HG03064 (cell line): ENCODE measurements around the gene NKIRAS1.
"Not testable (repeated sequence)": the region's sequence is repeated elsewhere in the genome, so short reads cannot be mapped to it uniquely, and the experiment has no call there.

Source experiments
- ATAC-seq: cut with Tn5 transposase; IDR thresholded peaks from one replicate; pipeline ENCODE4 v1.9.1; 2021; ENCODE audit warnings: low read depth; ENCODE audit not compliant: unreplicated experiment

Gene NKIRAS1

DNA sequence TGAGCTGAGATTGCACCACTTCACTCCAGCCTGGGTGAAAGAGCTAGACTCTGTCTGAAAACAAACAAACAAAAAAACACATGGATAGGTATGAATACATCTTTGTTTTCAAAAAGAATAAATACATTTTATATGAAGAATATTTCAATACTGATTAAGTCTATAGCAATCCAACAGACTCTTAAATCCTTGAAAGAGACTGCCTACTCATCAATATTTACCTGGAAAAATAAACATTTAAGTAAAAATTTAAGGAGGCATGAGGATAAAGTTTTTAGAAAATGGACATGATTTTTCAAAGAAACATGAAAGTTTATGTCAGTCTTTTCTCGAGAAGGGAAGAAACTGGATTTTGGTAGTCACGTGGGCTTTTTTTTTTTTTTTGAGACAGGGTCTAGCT, 5.4 kb downstream of the NKIRAS1 start:
- ATAC-seq = no peak

DNA sequence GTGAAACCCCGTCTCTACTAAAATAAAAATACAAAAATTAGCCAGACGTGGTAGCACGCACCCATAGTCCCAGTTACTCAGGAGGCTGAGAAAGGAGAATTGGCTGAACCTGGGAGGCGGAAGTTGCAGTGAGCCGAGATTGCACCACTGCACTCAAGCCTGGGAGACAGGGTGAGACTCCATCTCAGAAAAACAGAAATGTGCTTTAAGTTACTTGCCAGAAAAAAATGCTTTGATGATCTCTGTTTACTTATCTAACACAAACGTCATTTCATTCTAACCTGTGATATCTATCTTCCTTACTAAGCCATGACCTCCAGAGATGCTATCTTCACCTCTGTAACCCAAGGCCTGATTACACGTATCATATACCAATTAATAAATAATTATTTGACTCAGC, 7.4 kb downstream of the NKIRAS1 start:
- no peak for ATAC-seq

DNA sequence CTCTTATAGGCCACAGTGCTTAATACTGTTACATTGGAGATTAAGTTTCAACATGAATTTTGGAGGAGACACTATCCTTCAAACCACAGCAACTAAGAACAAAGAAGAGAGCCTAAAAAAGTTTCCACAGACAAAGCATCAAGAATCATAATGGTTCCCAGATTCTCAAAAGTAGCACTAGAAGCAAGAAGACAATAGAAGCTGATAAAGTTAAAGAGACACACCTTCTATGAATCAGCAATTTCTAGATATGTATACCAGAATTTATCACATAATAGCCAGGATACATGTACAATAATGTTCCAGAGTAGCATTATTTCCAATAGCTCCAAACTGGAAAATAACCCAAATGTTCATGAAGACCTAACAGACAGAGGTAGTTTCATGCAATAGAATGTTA, 12.2 kb downstream of the NKIRAS1 start:
- ATAC-seq = no peak

DNA sequence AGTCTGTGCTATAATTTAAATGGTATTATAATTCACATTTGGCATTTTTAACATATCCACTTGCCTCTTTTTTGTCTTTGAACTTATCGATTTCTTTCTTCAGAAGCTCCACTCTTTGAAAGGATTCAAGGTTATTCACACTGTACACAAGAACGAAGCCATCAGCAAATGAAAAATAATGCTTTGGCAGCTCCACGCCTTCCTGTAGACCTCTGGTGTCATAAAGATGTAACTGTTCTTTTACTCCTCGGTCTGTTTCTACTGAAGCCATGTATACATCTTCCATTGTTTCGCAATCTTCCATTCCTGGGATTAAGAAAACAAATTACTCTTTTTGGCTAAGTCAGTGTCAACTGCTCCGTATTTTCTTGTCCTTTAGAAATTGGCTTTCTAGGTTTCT, 16.0 kb downstream of the NKIRAS1 start:
- no peak for ATAC-seq

DNA sequence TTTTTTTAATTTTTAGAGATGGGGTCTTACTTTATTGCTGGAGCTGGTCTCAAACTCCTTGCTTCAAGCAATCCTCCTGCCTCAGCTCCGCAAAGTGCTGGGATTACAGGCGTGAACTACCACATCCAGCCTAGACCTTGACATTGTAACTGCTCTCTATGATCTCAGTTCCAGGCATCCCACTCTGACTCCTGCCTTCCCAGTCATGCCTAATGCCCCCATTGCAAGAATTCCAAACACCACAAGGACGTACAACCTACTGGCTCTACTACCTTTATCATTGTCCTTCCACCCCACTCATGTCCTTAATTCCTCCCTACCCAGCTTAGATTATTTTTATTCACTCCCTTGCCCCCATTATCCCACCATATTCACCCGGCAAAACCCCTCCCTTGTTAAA, 21.6 kb downstream of the NKIRAS1 start:
- no peak for ATAC-seq

DNA sequence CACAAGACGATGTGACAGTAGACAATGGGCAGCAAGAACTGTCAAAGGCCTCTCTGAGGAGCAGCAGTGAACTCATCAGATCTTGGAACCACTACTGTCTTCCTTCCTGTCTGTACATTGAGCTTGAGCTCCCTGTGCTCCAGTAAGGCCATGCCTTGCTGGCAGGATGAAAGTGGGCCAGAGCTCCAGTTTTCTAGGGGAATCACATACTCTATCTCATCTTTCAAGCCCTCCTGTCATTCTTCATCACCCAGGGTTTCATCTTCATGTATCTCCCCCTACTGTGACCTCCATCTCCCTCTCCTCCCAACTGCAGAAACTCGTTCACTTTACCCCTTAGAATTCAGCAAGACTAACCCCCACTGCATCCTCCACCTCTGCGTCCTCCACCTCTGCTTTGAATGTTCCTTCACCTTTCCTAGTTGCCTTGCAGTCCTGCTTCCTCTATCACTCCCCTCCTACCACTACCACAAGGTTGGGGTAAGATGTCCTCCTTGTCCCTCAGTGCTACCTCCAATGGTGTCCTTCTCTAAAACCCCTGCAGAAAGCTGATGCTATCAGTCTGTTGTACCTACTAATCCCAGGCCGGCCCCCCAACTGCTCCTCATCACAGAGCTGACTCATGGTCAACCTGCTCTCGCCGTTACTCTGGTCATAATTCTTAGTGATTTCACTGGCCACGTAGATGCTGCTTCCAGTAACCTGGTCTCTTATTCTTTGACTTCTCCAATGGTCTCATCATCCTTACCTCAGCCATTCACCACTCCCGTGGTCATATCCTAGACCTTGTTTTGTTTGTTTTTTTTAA, 22.3 kb downstream of the NKIRAS1 start:
- ATAC-seq = no peak

DNA sequence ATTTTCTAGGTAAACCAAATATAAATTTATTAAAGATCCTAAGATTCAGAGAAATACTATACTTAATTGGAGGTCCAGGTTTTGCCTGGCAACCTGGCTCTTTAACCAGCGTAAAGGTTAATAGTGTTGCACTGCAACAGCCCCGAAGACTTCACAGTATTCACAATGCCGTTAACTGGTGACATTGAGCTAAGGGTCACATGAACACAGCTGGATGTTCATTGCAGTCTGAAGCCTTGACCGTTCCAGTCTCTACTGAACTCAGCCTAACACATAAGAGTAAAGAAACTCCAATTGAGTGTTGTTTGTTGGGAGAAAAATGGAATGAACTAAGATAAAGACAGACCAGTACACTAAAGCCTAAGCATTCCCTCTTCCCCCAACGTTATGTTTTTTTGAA, 26.8 kb downstream of the NKIRAS1 start:
- ATAC-seq = no peak

DNA sequence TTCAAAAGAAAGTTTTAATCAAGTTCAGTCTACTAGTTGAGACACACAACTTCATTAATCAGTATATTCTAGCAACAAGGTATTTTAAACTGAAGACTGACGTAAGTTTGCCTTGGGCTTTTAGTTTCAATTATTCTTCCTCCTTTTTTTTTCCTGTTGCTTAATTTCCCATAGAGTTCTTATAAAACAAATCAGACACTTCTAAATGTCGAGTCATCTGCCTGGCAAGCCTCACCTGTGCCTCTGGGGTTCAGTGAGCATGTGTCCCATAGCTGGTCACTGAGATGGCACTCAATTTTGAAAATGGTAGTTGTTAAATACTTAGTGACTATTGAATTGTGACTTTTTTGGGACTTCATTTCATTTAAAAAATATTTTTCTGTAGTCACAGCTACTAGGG, 27.4 kb downstream of the NKIRAS1 start:
- ATAC-seq = no peak

DNA sequence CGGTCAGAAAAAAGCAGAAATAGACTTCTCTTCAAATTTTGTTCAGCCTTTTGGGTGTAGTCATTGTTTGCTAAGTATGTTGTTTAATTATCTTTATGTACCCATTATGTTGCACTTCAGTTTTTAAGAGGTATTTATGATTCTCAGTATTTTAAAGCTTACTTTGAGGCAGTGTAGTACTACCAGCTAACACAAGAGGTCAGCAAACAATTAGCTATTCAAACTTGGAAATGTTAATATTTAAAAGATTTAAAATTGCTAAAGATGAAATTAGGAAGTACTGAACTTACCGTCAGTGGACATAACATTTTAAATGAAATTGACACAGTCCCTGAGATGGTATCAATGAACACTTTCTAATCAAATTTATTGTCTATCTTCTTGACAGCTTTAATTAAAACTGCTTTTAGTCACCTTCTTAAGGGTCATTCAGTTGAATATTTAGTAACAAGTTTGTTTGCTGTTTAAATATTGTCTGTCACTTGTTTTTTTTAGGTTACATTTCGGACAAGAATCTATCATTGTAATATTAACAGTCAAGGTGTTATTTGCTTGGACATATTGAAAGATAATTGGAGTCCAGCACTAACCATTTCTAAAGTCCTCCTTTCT, 28.1 kb downstream of the NKIRAS1 start:
- ATAC-seq = no peak

DNA sequence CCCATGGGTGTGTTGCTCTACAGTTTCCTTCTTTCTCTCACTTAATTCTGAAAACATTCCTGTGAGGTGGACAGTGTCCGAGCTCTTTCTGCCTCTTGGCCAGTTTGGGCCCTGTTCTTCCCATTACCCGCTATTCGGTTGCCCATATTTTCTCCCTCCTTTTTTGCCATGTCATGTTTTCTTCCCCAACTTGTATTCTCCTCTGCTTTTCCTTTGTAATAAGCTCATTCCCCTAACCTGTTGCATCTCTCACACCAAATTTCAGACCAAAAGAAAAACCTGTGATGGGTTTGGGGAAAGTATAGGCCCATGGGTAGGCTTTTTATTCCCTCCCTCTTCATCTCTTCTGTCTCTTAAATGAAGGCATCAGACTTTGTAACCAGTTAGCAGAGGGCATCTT, 30.5 kb downstream of the NKIRAS1 start:
- no peak for ATAC-seq

DNA sequence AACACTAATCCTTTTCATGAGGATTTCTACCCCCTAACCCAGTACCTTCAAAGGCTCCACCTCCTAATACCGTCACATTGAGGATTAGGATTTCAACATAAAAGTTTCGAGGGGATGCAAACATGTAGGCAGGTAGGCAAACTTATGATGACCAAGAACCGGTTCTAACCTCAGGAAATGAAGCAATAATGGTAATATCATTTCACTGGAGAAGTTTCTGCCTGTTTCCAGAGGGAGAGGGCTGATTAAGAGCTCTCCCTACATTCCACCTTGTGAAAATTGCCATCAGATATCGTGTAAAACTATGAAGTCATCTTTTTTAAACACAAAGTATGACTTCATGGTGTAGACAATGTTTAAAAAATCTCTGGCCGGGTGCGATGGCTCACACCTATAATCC, 31.6 kb downstream of the NKIRAS1 start:
- no peak for ATAC-seq

DNA sequence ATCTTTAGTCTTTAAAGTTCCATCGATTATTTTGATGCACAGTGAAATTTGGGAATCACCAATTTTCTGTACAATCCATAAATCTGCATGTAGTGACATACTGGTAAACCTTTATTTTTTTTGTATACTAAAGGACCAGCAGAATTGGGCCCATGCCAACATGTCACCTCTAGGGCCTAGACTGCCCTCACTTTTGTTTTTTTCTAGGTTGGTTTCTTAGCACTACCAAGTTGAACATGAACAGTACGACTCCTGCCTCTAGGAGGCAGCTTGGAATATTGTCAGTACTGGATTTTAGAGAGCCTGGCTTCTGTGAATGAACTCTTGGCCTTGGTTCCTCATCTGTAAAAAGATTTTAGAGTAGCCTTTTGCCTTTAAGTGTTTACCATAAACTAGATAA, 32.3 kb downstream of the NKIRAS1 start:
- ATAC-seq = no peak

DNA sequence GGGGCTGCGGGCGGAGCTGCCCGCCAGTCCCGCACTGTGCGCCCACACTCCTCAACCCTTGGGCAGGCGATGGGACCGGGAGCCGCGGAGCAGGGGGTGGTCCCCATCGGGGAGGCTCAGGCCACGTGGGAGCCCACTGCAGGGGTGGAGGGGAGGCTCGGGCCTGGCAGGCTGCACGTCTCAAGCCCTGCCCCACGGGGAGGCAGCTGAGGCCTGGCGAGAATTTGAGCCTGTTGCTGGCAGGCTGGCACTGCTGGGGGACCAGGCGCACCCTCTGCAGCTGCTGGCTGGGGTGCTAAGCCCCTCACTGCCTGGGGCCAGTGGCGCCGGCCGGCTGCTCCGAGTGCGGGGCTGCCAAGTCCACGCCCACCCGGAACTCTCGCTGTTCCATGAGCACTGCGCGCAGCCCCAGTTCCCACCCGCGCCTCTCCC, 34.3 kb downstream of the NKIRAS1 start:
- ATAC-seq = no peak

DNA sequence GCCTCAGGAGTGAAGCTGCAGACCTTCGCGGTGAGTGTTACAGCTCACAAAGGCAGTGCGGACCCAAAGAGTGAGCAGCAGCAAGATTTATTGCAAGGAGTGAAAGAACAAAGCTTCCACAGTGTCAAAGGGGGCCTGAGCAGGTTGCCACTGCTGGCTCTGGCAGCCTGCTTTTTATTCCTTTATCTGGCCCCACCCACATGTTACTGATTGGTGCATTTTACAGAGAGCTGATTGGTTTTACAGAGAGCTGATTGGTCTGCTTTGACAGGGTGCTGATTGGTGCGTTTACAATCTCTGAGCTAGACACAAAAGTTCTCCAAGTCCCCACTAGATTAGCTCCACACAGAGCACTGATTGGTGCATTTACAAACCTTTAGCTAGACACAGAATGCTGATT, 34.8 kb downstream of the NKIRAS1 start:
- not testable (repeated sequence) for ATAC-seq

DNA sequence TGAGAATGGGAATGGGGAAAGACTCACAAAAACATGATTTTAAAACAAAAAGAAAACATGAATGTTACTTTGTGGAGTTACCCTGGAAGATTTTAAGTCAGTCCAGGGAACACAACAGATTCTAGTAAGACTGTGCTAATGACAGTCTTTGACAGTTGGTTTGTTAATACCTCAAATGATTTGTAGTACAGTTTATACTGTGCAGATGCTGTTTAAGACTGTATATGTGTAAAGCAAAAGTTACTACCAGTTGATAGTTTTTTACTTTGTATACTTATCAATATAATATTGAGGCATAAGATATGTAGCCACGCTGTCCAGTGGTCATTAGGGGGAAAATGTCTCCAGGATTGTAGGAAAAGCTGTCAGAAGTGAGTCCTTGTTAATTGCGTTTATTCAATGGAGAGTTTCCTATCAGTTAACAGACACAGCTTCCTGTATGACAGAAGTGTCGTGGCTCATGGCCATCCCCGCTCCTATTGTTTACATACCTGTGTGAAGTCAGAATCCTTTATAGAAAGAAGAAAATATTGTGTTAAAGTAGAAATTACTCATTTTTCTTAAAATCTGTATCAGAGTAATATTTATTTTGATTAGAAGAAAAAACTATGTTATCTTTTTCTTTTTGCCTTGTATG, 36.0 kb downstream of the NKIRAS1 start:
- ATAC-seq = no peak

DNA sequence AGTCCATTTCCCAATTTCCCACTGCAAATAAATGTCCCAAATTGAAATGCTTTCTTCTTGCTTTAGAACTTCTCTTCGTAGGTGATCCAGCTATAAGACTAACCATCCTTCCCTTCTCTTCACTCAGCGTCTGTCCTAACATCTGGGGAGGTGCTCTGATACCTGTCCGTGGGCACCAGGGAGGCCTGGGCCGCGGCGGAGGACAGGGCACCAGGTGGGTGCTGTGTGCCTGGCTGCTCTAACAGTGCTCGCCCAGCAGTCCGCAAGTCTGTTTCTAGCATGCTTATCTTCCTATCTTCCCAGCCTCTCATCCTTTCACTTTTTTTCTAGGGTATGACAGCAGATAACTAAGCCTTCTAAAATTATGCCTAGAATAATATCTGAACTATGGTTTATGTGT, 37.3 kb downstream of the NKIRAS1 start:
- ATAC-seq = no peak

DNA sequence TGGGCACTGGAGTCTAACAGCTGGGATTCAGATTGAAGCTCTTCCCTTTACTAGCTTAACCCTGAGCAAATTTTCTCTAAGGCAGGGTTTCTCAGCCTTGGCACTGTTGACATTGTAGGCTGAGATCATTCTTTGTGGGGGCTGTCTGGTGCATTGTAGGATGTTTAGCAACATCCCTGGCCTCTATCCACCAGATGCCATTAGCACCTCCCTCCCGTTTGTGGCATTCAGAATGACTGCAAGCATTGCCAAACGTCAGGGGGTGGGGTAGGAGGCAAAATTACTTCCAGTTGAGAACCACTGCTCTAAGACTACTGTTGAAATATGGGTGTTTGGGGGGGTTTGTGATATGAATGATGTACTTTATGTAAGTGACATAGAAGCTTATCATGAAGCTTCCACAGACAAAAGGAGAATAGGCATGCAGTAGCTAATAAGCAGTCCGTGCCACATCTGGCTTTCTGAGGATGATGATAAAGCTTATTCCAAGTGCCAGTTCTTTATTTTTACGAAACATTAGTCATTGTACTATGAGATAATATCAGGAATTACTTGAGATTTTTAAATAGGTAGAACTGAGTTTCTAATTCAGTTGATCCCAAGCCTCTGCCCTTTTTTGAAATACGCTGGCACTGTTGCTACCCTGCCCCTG, 39.3 kb downstream of the NKIRAS1 start:
- ATAC-seq = no peak

DNA sequence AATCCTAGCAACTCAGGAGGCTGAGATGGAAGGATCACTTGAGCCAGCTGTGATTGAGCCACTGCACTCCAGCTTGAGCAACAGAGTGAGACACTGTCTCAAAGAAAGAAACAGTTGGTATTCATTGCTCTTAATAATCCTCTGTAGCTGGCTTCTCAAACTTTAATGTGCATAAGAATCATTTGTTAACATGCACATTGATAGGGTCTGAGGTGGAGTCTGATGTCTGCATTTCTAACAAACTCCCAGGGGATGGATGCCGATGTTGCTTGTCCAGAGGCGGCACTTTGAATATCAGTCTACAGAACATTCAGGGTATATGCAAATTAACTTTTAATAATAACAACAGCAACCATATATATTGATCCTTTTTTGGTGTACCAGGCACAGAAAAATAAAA, 39.9 kb downstream of the NKIRAS1 start:
- ATAC-seq = no peak

DNA sequence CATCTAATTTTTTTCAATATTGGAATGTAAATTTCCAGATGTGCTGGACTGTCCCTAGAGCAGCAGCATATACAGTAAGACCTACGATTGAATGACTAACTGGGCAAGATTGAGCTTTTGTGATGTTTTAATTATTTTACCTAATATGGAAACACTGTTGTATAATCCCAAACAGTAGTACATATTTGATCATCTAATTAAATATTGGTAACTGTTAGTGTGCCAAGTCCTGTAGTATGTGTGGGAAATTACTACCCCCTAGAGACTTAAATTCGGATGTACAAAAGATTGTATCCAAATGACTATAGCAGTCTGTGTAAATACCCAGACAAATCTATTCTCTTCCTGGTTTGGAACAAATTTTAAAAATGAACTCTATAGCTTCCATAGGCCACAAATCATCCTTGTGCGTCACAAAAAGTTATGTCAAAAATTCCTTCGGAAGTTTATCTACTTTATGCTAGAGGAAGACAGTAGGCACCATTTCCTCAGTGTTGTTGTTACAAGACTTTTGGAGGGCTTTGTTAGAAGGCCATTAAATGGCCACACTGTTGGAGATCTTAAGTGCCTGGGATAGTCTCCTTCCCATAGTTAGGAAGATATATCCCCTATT, 41.6 kb downstream of the NKIRAS1 start:
- no peak for ATAC-seq

DNA sequence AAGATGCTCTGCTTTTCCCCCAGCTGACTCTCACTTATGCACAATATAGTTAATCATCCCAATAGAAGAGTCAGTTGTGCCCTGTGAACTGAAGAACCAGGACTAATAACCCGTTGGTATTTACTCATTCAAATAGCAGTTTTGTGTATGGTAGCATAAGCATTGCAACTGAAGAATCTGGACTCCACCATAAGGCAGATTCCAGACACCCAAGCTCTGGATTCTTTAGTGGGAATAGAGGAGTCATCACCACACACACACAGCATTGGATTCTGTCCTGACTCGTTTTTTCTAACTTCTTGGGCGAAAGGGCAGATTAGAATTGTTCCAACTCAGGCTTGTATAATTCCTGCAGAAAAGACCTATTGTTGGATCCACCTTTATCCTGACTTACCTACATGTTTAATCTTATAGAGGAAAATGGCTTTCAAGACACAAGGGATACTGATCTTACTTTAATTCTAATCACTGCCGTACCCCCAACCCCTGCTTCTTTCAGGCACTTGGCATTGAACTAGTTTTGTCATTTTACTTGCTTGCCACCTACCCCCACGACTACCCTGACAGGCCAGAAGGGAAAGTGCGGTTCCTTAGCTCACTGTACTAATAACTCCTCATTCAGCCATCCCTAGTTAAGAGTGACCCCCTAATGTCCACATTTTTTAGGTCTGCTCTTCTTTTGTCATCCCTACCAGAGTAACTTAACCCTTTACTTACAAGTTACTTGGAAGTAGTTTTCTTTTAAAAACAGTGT, 42.3 kb downstream of the NKIRAS1 start:
- ATAC-seq = no peak
